ENCODE data around the gene ROM1.
A peak's percentile ranks its signal among the peaks of the same experiment; 100 is the strongest.

ROM1 gene

DNA sequence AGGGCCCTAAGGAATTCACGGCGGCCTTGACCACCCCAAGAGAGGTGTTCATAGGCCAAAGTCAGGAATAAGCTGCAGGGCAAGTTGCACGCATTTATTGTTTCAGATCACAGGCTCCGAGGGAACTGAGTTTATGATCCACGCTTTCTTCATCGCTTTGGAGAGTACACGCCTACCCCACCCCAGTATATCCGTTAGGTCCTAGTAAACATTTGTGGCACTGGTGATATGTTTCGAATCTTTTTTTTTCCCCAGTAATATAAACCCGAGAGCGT, 32.6 kb downstream of the ROM1 start:
- DNase-seq (ENCODE audit: low read depth): no peak
- no peak for TF ChIP-seq CTCF (conservative IDR thresholded peaks at IDR 0.05; ENCODE audit: control insufficient read depth, insufficient read depth, low read depth, low read length)
- H3K4me3 ChIP-seq (ENCODE audit: control insufficient read depth, low read depth, low read length): peak overlapping the region; percentile 82

GRCh38 chr11:62645946-62646824, 33.1 kb downstream of the ROM1 start, which contains the start of gene GANAB:
Gene GANAB (minus strand): TSS chr11:62646613. CDS start chr11:62646599, 14 bp downstream.
- H3K4me3 ChIP-seq (ENCODE audit: control insufficient read depth, low read depth, low read length): peak within 1 kb of the TSS; percentile 82
- TF ChIP-seq CTCF (conservative IDR thresholded peaks at IDR 0.05; ENCODE audit: control insufficient read depth, insufficient read depth, low read depth, low read length): no peak
- peak; percentile 96 for DNase-seq (ENCODE audit: low read depth)

DNA sequence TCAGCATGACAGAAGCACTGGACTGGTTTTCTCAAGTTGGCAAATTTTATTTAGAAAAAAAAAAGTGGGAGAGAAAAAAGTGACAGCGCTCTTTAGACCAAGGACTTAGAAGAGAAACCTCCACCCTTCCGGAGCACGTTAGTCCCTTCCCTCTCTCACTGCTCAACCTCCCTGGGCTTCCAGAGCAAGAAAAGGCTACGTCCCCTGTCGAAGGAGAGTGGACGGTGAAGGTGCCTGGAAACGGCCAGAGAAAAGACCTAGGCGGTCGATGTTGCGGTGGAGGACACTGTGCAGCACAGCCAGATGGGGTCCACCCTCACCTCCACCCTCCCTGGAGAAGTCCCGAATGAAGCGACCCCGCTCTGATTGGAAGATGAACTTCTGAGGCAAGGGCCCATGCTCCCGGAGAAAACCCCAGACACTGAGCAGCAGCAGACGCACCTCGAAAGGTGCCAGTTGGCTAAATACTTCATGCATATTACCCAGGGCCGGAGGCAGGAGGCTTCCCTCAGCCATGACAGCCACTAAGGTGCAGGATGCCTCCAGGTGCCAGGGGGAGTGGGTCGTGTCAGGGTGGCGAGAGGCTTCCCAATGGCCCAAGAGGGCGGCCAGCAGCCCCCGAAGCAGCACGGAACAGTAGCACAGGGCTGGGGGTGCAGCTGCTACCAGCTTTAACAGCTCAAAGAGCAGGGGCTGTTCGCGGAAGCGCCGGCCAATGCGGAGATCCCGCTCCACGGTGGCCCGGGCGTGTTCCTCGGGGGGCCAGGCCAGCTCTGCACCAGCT, 34.0 kb downstream of the ROM1 start:
- H3K4me3 ChIP-seq (ENCODE audit: control insufficient read depth, low read depth, low read length): no peak overlapping the region
- no peak for DNase-seq (ENCODE audit: low read depth)
- TF ChIP-seq CTCF (conservative IDR thresholded peaks at IDR 0.05; ENCODE audit: control insufficient read depth, insufficient read depth, low read depth, low read length): no peak

DNA sequence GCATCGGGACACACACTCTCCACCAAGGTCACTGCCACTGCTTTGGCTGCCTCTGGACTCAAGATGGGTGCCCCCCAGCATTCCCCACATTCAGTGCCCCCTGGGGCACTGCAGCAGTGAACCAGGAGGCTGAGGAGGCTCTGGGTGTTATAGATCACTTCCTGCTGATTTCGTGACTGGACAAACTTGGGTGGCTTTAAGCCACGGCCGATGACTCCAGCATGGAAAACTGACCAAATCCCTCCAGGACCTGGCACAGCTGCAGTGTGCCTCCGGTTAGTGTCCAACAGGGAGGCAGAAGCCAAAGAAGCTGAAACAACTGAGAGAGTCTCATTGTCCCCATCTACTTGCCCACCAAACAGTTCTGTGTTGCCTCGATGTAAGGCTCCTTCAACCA, 34.5 kb downstream of the ROM1 start:
- no peak for DNase-seq (ENCODE audit: low read depth)
- no peak overlapping the region for H3K4me3 ChIP-seq (ENCODE audit: control insufficient read depth, low read depth, low read length)
- TF ChIP-seq CTCF (conservative IDR thresholded peaks at IDR 0.05; ENCODE audit: control insufficient read depth, insufficient read depth, low read depth, low read length): no peak

DNA sequence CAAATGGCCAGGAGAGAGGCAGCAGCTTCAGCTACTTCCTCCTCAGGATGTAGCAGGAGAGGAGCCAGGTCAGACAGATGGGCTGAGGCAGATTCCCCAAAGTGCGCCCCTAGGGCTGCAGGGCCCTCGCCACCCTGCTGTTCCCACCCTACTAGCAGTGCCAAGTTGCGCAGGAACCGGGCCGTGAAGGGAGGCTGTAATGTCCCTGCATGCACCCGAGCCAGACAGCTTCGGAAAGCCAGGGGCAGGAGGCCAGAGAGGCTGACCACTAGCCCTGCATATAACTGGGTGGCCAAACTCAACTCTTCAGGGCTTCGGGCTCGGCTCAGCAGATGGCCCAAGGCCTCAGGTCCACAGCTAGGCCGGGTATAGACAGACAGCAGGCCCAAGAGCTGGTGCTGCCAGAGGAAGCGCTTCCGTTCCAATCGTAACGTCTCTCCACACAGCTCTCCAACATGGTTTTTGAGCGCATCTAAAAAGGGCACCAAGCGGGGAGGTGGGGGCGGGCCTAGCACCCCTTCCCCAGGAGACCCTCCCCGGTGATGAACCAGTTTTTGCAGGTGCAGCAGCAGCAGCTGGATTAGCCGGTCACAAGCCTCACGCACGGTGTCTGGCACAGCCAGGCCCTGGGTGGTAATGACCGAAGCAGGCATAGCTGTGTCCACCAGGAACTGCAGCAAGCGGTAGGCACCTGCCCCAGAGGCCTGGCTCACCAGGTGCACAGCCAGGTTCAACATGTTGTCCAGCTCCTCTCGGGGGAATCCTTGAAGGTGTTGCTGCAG, 35.3 kb downstream of the ROM1 start:
- DNase-seq (ENCODE audit: low read depth): no peak
- TF ChIP-seq CTCF (conservative IDR thresholded peaks at IDR 0.05; ENCODE audit: control insufficient read depth, insufficient read depth, low read depth, low read length): no peak
- no peak overlapping the region for H3K4me3 ChIP-seq (ENCODE audit: control insufficient read depth, low read depth, low read length)

DNA sequence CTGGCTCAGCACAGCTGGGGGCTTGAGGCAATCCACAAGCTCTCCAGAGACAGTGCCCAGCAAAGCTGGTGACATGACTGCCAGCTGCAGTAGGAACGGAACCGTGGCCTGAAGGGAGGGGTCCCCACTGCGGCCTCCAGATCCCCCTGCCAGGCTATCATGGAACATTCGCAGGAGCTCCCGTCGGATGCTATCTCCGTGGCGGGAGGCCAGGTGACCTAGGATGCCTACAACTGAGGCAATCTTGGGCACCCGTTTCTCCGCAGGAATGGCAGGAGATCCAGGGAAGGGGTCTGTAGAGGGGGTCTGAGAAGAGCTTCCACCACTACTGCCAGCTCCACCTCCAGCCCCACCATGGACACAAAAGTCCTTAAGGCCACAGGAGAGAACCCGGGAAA, 35.9 kb downstream of the ROM1 start:
- no peak for TF ChIP-seq CTCF (conservative IDR thresholded peaks at IDR 0.05; ENCODE audit: control insufficient read depth, insufficient read depth, low read depth, low read length)
- H3K4me3 ChIP-seq (ENCODE audit: control insufficient read depth, low read depth, low read length): no peak overlapping the region
- DNase-seq (ENCODE audit: low read depth): no peak

All from fibroblast of mammary gland (primary cell).